ENCODE measurements around the gene SPEM2. TPM values are rescaled to one million over a fixed set of nuclear protein-coding genes. Genes with fewer than 3 reads are reported as not detected.

The SPEM2 gene
- total RNA-seq, 1 donor, result under 0.01 TPM

GRCh38 chr17:7440113-7440833 is 14.9 kb downstream of the SPEM2 start:
- peak in 2 of 3 donors; percentile 41 to 48 for DNase-seq (ENCODE audit: low read depth in 2 of 3, low spot score in 2 of 3)

DNA sequence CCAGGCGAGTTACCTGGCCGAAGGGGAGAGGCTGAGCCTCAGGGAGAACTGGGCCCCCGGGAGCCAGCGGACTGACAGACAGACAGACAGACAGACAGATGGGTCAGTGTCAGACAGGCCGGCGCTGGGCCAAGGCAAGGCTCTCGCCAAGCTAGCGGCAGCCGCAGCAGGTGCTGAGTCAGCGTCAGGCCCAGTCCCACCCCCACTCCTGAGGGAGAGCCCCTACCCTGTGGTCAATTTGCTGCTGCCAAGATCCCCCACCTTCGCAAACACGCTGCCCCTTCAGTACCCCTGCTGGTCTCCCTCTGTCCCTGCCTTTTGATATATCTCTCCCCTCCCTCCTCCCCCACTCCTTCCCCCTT is 15.4 kb downstream of the SPEM2 start:
- peak in 2 of 3 donors; percentile 60 to 70 for DNase-seq (ENCODE audit: low read depth in 2 of 3, low spot score in 2 of 3)

- DNase-seq (ENCODE audit: low read depth in 2 of 3, low spot score in 2 of 3), result no peak
These were observed 15.8 kb downstream of the SPEM2 start for GRCh38 chr17:7441266-7441665.

GRCh38 chr17:7442142-7442541 is 16.7 kb downstream of the SPEM2 start:
- DNase-seq (ENCODE audit: low read depth in 2 of 3, low spot score in 2 of 3), result no peak

DNA sequence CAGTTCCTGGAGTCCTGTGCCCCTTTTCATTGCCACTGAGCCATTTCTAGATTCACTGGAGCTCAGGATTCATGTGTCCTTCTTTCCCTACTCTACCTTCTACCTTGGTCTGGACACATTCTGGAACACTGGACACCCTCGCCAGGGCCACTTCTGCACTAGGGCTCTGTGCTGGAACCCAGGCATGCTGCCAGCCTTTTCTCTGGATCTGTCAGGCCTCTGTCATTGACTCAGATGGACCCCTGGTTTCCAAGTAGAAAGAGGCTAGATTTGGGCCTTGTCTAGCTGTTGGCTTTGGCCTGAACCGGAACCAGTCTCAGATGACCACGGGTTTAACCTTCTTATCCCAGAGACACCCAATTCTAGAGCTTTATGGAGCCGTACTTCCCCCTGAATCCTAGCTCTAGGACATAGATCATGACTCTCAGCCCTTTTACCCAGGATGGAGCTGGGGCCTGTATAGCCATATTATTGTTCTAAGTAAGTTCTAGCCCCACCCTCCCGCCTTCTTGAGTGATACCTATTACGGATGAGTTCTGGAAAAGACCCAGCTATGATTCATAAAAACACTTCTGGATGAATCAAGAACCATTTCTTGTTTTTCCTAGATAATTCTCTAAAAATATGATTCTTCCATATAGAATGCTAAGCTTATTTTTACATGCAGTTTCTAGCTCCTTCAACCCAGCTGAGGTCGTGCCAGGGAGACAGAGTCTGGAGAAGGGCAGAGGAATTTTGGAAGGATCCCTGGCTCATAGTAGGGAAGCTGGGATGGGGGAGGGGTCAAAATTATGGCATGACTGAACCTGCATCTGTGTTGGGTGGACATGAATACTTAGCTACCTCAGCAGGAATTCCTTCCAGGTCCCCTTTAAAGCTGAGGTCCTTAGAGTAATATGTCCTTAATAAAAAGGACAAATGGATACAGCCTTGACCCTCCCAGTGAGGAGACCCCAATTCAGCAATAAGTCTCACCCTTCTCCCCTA is 18.4 kb downstream of the SPEM2 start:
- DNase-seq (ENCODE audit: low read depth in 2 of 3, low spot score in 2 of 3), result no peak

GRCh38 chr17:7444682-7445618 is 19.5 kb downstream of the SPEM2 start, which contains the start of gene CHRNB1:
CHRNB1 (plus strand) TSS chr17:7445061; CDS start chr17:7445128, 67 bp downstream.
- peak in 2 of 3 donors; percentile 36 to 44 for DNase-seq (ENCODE audit: low read depth in 2 of 3, low spot score in 2 of 3)

GRCh38 chr17:7445619-7445968 is 20.2 kb downstream of the SPEM2 start:
- peak in 1 of 3 donors; percentile 31 for DNase-seq (ENCODE audit: low read depth in 2 of 3, low spot score in 2 of 3)

DNA sequence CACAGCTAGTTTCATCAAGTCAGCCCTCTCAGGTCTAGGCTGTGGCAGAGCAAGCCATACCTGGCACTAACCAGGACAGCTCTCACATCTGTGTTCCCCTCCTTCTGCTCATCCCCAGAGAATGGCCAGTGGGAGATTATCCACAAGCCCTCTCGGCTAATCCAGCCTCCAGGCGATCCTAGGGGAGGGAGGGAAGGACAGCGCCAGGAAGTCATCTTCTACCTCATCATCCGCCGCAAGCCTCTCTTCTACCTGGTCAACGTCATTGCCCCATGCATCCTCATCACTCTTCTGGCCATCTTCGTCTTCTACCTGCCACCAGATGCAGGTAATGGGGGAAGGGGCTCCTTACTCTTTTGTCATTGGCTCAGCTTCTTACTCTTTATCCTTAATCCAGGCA is 23.0 kb downstream of the SPEM2 start:
- no peak for DNase-seq (ENCODE audit: low read depth in 2 of 3, low spot score in 2 of 3)

DNA sequence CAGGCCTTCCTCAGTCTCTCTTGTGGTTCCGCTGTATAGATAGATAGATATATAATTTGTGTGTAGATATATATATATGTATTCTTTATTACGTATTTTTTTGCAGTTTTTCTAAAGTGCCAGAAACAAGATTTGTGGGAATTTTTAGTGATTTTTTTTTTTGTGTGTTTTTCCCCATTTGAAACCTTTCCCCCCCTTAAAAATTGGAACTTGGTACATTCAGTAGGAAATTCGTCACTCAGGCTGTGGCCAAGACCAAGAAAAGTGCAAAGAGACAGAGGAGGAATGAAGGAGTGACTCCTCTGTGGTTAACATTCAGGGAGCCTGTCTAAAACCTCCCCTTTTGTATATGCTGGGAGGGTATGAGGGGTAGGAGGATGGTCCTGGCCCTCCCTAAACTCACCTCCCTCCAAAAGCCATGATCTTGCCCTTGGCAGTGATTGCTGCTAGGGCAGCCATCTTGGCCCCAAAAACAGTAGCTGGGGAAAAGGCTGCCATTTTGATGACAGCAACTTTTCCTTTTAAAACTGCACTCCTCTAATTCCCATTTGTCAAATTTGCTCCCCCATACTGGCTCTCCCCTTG is 34.6 kb downstream of the SPEM2 start:
- DNase-seq (ENCODE audit: low read depth in 2 of 3, low spot score in 2 of 3), result no peak

GRCh38 chr17:7460850-7461660 is 35.6 kb downstream of the SPEM2 start:
- DNase-seq (ENCODE audit: low read depth in 2 of 3, low spot score in 2 of 3), result no peak

- DNase-seq (ENCODE audit: low read depth in 2 of 3, low spot score in 2 of 3), result no peak
These were observed 37.3 kb downstream of the SPEM2 start for GRCh38 chr17:7462474-7463371.

DNA sequence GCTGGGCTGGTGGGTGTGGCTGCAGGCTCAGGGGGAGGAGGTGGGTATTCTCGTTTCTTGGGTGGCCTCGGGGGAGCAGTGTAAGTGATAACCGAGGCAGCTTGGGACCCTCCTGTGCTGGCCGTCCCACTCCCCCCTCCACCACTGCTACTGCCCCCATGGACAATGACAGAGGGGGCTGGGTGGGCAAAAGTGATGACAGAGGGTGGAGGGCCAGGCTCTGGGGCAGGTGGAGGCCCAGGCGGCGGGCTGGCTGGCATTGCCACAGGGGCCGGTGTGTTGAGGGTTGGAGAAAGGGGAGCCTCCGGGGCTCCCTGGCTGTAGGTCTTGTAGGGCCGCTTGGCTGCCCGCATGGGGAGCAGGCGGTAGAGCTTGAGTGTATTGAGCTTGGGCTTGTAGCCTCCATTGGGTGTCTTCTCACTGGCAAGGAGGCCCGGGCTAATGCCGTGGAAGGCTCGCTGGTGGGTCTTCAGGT is 38.0 kb downstream of the SPEM2 start:
- no peak for DNase-seq (ENCODE audit: low read depth in 2 of 3, low spot score in 2 of 3)

DNA sequence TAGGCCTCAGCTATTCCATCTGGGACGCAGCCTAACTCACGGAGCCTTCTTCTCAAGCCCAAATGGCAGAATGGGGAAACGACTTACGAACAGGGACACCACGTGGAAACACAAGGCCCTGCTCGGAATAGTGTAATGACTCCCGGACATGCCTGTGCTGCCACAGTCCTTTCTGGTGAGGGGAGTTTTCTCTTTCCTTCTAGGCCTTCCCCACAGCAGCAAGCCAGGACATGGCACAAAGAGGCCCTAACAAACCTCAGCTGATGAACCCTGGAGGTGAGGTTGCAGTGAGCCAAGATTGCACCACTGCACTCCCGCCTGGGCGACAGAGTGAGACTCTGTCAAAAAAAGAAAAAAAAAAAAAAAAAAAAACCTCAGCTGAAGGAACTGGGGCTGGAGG is 38.7 kb downstream of the SPEM2 start:
- no peak for DNase-seq (ENCODE audit: low read depth in 2 of 3, low spot score in 2 of 3)

GRCh38 chr17:7465597-7466275 is 40.3 kb downstream of the SPEM2 start:
- DNase-seq (ENCODE audit: low read depth in 2 of 3, low spot score in 2 of 3), result no peak

DNA sequence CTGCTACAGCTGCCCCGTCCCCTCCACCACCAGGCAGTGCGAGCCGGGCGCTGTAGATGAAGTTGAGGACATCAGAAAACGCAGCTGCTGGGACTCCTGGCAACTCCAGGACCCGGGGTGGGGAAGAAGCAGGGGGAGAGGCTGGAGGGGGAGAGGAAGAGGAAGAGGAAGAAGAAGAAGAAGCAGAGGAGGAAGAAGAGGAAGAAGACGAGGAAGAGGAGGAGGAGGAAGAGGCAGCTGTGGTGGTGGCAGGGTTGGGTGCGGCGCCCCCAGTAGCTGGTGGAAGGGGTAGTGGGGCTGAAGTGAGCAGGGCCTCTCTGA is 40.9 kb downstream of the SPEM2 start:
- no peak for DNase-seq (ENCODE audit: low read depth in 2 of 3, low spot score in 2 of 3)

GRCh38 chr17:7466639-7467341 is 41.4 kb downstream of the SPEM2 start:
- no peak for DNase-seq (ENCODE audit: low read depth in 2 of 3, low spot score in 2 of 3)

DNA sequence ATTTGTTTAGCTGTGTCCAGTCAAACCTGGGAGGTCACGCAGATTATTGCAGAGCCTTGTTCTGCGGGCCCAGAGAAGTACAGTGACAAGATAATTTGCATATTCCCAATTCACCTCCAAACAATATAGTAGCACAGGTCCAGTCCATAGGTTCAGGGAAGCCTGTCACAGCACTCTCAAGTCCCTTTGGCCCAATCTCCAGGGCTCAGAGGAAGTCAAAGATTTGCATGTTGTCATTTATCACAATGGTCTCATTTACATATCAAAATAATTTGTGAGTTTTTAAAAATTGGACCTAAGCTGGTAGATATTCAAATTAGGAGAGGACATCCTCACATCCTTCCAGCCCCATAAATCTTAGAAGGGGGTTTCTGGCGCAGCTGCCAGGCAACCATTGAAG is 42.1 kb downstream of the SPEM2 start:
- DNase-seq (ENCODE audit: low read depth in 2 of 3, low spot score in 2 of 3), result no peak
